ENCODE data around the gene C1orf94.

DNA sequence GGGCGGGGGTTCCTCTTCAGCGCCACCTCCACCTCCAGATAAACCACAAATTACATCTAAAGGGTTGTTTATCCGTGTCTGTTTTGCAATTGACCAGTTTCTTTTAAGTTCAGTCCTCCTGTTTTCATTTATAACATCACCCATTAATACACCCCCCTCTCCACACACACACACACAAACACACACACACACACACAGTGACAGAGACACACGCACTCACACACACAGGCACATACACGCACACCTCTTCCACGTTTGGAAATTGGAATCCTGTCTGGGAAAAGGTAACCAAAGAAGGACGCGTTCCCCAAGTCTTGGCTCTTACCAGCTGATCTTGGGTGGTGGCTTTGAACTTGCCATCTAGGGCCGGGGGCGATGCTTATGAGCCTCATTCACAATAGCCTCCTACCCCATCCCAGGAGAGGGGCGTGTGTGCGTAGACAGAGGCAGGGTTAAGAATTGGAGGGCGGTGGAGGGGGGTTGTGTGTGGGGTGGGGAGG lies 11.2 kb upstream of the C1orf94 start:
- TF ChIP-seq, protein P1, sequence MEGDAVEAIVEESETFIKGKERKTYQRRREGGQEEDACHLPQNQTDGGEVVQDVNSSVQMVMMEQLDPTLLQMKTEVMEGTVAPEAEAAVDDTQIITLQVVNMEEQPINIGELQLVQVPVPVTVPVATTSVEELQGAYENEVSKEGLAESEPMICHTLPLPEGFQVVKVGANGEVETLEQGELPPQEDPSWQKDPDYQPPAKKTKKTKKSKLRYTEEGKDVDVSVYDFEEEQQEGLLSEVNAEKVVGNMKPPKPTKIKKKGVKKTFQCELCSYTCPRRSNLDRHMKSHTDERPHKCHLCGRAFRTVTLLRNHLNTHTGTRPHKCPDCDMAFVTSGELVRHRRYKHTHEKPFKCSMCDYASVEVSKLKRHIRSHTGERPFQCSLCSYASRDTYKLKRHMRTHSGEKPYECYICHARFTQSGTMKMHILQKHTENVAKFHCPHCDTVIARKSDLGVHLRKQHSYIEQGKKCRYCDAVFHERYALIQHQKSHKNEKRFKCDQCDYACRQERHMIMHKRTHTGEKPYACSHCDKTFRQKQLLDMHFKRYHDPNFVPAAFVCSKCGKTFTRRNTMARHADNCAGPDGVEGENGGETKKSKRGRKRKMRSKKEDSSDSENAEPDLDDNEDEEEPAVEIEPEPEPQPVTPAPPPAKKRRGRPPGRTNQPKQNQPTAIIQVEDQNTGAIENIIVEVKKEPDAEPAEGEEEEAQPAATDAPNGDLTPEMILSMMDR (optimal IDR thresholded peaks at IDR 0.05 in 1 of 3, IDR thresholded peaks at IDR 0.05 in 1 of 3, conservative IDR thresholded peaks at IDR 0.05 in 1 of 3; ENCODE audit: extremely low read depth in 1 of 3, insufficient read depth in 2 of 3, low read length in 3 of 3), result no peak
- no peak for TF ChIP-seq EZH2 (IDR thresholded peaks at IDR 0.05; ENCODE audit: low read length)

Data from keratinocyte (primary cell).